Fibroblast of mammary gland (primary cell): Measurements from ENCODE around the gene C2orf80.

ENCODE experiments used
- DNase-seq: peaks from one replicate; pipeline ENCODE4 v3.0.0-alpha.2; 2010; ENCODE audit warnings: low read depth
- H3K4me3 ChIP-seq: 2 replicates; pipeline ENCODE4 v1.5.1; 2011; ENCODE audit warnings: low read depth, mild to moderate bottlenecking, low read length, moderate library complexity; ENCODE audit not compliant: control insufficient read depth
- CTCF ChIP-seq: conservative IDR thresholded peaks from 2 replicates; pipeline ENCODE4 v1.5.1; 2011; ENCODE audit warnings: low read depth, low read length, inconsistent platforms; ENCODE audit not compliant: control insufficient read depth, insufficient read depth

Gene C2orf80

GRCh38 chr2:208189810-208190503 lies at the start of gene C2orf80:
C2orf80 (minus strand) TSS chr2:208190030; CDS start chr2:208186986, 3,044 bp downstream.
- TF ChIP-seq CTCF, result no peak
- DNase-seq, result no peak
- H3K4me3 ChIP-seq, result no peak within 1 kb of the TSS

- TF ChIP-seq CTCF, result no peak
- no peak overlapping the region for H3K4me3 ChIP-seq
- no peak for DNase-seq
These were observed 46.0 kb upstream of the C2orf80 start for GRCh38 chr2:208235860-208236259.

GRCh38 chr2:208234786-208235185 lies 45.0 kb upstream of the C2orf80 start:
- TF ChIP-seq CTCF, result no peak
- H3K4me3 ChIP-seq, result no peak overlapping the region
- DNase-seq, result no peak

- H3K4me3 ChIP-seq, result no peak overlapping the region
- no peak for TF ChIP-seq CTCF
- DNase-seq, result no peak
These were observed 38.6 kb upstream of the C2orf80 start for GRCh38 chr2:208228476-208228875.

- TF ChIP-seq CTCF, result no peak
- no peak for DNase-seq
- no peak overlapping the region for H3K4me3 ChIP-seq
These were observed 37.9 kb upstream of the C2orf80 start for GRCh38 chr2:208227581-208228232.

- DNase-seq, result no peak
- TF ChIP-seq CTCF, result no peak
These were observed 35.0 kb upstream of the C2orf80 start for GRCh38 chr2:208224802-208225201.

More at GRCh38 chr2:208224802-208225201, 35.0 kb upstream of the C2orf80 start:
- no peak overlapping the region for H3K4me3 ChIP-seq
